Left renal cortex interstitium (tissue), 4 donors: Measurements from ENCODE around the gene ZDHHC12. TPM values are rescaled to one million over a fixed set of nuclear protein-coding genes. Genes with fewer than 3 reads are reported as not detected.

Experiments
- DNase-seq, 4 donors: peaks; one replicate each; pipeline ENCODE4 v3.0.0-alpha.2; 2013; ENCODE audit warnings: low read depth in 4 of 4, low spot score in 2 of 4, missing footprints in 1 of 4
- polyA plus RNA-seq, 4 donors: library from polyadenylated mRNA; unstranded; fragments of 120-200 nt; gene quantifications; one replicate each; pipeline ENCODE4 v1.2.1, GENCODE V29; 2013; ENCODE audit not compliant: insufficient read length in 4 of 4

The ZDHHC12 gene, protein sequence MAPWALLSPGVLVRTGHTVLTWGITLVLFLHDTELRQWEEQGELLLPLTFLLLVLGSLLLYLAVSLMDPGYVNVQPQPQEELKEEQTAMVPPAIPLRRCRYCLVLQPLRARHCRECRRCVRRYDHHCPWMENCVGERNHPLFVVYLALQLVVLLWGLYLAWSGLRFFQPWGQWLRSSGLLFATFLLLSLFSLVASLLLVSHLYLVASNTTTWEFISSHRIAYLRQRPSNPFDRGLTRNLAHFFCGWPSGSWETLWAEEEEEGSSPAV
- 10 to 100 TPM; 15.6 to 26.2 (median 20.7) TPM for polyA plus RNA-seq

- peak; percentile 72 to 86 (median 77) for DNase-seq
Observed at GRCh38 chr9:128723866-128724743, at the start of gene ZDHHC12. ZDHHC12 (minus strand) TSS chr9:128724127; CDS start chr9:128724093, 34 bp downstream.

- no peak for DNase-seq
Observed at GRCh38 chr9:128773049-128773448, 49.1 kb upstream of the ZDHHC12 start.

DNA sequence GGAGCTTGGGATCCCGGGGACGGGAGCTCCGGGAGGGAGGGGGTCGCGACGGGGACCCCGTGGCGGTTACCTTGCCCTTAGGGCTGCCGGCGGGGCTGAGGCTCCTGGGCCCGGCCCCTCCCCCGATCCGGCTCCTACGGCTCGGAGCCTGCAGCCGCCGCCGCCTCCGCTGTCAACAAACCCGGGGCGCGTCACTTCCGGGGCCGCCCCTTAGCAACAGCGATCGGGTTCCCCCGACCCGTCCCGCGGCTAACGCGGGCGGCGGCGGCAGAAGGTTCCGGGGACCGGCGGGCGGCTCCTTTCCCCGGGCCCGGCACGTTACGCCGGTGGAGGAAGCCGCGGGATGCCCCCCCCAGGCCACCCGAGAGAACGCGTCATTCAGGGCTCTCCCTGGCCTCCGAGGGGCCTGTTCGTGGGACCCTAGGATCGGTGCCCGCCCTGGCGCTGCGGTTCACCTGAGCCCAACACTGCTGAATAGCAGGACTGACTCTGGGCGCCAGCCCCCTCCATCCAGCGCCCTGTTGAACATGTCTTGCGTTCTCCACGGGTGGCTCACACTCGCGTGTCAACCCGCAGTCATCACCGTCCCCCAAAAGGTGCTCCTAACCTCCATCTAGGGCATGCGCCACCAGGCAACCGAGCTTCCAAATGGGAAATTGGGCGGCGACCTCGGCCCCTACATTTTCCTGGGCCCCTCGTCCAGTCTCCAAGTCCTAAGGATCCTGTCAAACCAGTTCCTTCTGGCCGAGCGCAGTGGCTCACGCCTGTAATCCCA is 48.0 kb upstream of the ZDHHC12 start, which contains the start of gene ZER1:
Gene ZER1, minus strand, starts transcription at position 183 of the 775 bp plus-strand sequence. CDS start 16,362 bp downstream, outside the sequence.
- peak; percentile 52 to 81 (median 77) for DNase-seq

DNA sequence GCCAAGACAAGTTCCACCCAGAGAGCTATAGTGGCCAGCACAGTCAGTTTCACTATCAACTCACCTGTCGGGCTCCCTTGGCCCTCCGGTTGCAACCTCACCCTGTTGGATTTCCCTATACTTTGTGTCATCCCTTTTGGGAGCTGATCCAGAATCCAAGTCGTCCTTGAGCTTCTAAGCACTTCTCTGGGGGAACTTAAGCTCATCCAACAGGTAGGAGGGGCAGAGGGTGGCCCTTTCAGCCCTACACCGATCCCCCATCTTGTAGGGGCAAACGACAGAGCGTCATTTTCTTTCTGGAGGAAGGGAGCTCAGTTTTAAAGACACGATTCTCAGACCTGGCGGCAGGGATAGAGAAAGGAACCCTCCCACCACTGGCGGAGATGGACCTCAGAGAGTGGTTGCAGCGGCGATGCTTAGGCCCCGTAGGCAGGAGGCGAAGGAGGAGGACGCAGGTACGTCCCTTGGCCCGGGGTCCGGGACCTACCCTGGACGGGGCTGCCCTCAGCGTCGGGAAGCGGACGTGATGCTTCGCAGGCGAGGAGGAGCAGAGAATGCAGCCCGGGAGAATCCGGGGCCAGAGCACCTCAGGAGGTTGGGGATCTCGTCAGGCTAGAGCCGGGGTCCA is 47.3 kb upstream of the ZDHHC12 start:
- peak in 3 of 4 donors; percentile 10 to 21 (median 11) for DNase-seq

- no peak for DNase-seq
Observed at GRCh38 chr9:128770286-128771030, 46.5 kb upstream of the ZDHHC12 start.

- DNase-seq, result no peak
Observed at GRCh38 chr9:128768606-128769005, 44.7 kb upstream of the ZDHHC12 start.

GRCh38 chr9:128765499-128765898 is 41.6 kb upstream of the ZDHHC12 start:
- DNase-seq, result no peak

- DNase-seq, result no peak
Observed at GRCh38 chr9:128764361-128764760, 40.4 kb upstream of the ZDHHC12 start.

DNA sequence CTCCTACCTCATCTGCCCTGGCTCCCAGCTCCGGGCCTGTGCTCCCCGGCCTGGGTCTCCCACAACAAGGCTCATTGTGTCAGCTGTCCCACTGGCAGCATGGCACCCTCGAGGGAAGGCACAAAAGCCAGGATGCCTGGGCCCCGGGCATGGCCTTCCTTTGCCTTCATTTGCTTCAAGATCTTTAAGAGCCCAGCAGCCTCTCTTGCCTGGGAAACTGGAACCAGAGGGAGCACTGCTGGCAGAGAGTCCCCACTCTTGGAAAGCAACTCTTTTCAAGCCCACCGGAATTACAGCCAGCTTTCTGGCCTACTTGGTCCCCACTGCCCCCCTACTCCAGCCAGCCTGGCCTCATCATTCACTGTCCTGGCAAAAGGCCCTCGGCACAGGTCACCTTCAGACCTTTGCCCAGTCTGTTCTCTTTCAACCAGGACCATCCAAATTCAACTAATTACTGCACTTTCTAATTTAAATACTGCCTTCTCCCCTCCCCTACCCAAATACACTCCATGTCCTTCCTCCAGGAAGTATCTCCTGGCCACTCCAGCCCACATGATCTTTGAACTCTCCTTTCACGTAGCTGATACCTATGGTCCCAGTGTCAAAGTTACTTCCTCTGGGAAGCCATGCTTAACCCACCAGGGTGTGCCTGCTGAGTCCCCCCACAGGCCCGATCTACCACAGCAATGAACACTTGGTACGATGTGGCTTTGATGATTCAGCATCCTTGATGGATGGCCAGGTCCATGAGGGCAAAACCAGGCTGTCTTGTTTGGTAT is 38.9 kb upstream of the ZDHHC12 start:
- no peak for DNase-seq

DNA sequence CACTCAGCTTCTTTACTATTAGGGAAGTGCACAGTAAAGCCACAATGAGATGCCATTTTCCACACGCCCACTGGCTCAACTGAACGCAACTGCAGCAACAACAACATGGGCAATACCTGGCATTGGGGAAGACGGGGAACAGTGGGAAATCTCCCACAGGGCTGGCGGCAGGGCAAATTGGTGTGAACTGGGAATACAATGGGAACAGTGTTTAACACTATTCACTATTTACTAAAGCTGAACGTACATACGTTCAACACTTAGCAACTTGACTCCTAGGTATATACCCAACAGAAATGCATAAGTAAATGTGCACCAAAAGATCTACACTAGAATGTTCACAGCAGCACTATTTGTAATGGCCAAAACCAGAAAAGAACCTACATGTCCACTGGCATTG is 33.7 kb upstream of the ZDHHC12 start:
- DNase-seq, result no peak

GRCh38 chr9:128753627-128754026 is 29.7 kb upstream of the ZDHHC12 start:
- no peak for DNase-seq

DNA sequence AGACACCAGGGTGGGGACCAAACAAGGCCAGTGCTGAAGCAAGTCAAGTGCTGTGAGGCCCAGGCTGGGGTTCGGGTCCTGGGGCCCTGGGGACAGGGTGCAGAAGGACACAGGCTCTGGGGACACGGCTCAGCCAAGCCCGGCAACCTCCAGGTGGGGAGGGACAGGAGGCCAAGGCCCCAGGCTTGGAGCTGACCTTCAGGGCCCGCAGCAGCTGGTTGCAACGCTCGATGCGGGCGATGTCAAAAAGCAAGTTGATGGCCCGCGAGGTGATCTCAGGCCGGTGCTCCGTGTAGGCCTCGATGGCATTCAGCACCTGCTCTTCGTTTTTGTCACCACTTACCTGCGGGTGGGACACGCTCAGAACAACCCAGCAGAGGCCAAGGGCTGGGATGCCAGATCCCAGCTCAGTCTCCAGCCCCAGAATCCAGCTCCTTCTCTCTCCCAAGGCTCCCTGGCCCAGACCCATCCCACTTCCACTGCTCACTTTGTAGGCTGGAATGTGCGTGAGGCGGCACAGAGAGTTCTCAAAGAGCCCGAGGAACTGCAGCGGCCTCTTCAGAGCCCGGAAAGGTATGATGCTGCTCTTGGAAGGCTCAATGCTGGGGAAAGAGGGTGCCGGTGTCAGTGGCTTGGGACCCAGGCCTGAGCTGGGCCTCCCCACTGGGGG is 27.1 kb upstream of the ZDHHC12 start:
- DNase-seq, result no peak

DNA sequence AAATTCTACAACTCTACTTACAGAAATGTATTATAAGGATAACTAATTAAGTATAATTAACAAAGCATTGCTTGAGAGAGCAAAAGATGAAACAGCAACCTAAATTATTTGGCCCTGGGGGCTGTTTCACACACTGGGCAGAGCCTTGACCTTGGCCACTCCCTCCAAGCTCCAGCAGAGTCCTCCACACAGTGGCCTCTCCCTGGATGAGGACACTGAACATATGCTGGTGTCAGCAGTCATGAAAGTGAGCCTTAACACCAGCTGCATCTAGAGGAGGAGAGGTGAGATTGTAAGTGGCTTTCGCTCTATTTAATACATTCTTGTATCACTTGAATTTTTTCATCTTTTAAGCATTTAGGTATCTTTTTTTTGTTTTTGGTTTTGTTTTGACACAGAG is 23.3 kb upstream of the ZDHHC12 start:
- DNase-seq, result no peak

DNA sequence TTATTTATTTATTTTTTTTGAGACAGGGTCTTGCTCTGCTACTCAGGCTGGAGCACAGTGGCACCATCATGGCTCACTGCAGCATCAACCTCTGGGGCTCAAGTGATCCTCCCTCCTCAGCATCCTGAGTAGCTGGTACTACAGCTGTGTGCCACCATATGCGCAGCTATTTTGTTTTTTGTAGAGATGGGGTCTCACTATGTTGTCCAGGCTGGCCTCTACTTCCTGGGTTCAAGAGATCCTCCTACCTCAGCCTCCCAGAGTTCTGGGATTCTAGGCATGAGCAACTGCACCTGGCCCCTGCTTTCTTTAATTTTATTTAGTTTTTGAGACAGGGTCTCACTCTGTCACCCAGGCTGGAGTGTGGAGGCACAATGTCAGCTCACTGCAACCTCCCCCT is 19.5 kb upstream of the ZDHHC12 start:
- no peak for DNase-seq

- no peak for DNase-seq
Observed at GRCh38 chr9:128742401-128742800, 18.5 kb upstream of the ZDHHC12 start.

- DNase-seq, result no peak
Observed at GRCh38 chr9:128735373-128735772, 11.4 kb upstream of the ZDHHC12 start.

- DNase-seq, result peak in 3 of 4 donors; percentile 51 to 73 (median 57)
Observed at GRCh38 chr9:128733256-128733655, 9.3 kb upstream of the ZDHHC12 start.

DNA sequence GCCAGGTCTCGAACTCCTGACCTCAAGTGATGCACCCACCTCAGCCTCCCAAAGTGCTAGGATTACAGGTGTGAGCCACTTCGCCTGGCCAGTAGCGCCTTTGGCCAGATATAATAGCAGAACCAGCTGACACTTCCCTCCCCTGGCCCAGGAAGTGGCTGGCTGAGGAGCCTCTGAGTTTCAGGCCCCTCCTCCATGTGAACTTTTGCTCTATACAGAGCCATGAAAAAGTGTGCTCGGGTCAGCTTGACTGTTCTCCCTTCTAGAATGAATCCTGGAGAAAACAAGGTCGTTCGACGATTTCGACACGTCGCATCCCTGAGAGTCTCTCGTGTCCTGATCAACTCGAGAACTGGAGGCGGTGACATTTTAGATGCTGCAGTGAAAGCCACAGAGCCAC is 8.6 kb upstream of the ZDHHC12 start:
- no peak for DNase-seq
